Measurements from ENCODE around the gene ZC3H12A. TPM values are rescaled to one million over a fixed set of nuclear protein-coding genes. Genes with fewer than 3 reads are reported as not detected.
"Not testable (repeated sequence)": the region's sequence is repeated elsewhere in the genome, so short reads cannot be mapped to it uniquely, and the experiment has no call there.

The ZC3H12A gene
- total and polyA plus RNA-seq, 10 donors, result 9.7 to 33.1 (median 19.8) TPM

DNA sequence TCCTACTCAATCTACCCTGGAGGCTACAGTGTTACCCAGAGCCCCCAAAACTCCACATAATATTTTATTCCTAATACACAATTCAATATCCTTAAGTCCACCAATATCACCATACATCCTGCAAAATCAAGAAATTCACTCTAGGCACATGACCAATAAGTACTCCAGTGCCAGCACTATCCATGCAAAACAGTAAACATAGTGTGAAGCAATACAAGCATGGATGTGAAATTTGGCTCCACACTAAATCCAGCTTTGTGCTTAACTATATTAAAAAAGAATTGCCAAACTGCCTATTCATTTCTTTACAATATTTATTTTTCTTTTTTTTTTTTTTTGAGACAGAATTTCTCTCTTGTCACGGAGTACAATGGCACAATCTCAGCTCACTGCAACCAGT, 43.2 kb downstream of the ZC3H12A start:
- no peak for DNase-seq
- no peak overlapping the region for H3K4me3 ChIP-seq
- H3K4me1 ChIP-seq, result peaks cover 5 to 26% (median 21%) of the 10 kb centered on the region in 6 donors
- TF ChIP-seq POLR2A (IDR thresholded peaks at IDR 0.05), result no peak
- no peak for TF ChIP-seq POLR2AphosphoS5 (IDR thresholded peaks at IDR 0.05)
- TF ChIP-seq, protein P1, sequence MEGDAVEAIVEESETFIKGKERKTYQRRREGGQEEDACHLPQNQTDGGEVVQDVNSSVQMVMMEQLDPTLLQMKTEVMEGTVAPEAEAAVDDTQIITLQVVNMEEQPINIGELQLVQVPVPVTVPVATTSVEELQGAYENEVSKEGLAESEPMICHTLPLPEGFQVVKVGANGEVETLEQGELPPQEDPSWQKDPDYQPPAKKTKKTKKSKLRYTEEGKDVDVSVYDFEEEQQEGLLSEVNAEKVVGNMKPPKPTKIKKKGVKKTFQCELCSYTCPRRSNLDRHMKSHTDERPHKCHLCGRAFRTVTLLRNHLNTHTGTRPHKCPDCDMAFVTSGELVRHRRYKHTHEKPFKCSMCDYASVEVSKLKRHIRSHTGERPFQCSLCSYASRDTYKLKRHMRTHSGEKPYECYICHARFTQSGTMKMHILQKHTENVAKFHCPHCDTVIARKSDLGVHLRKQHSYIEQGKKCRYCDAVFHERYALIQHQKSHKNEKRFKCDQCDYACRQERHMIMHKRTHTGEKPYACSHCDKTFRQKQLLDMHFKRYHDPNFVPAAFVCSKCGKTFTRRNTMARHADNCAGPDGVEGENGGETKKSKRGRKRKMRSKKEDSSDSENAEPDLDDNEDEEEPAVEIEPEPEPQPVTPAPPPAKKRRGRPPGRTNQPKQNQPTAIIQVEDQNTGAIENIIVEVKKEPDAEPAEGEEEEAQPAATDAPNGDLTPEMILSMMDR (IDR thresholded peaks at IDR 0.05 in 8 of 11, conservative IDR thresholded peaks at IDR 0.05 in 3 of 11), result no peak
- H3K36me3 ChIP-seq, result peaks cover 0 to 7% (median 4%) of the 10 kb centered on the region in 6 donors
- intact Hi-C loops (cut with DNase I; ENCODE audit: low total_unique reads), result no loop called here
- WGBS, 5 donors, result 85 to 96% (median 90%) methylated on average over 1 of the region's 1 CpG
- H3K9me3 ChIP-seq, result no peaks in the 10 kb centered on the region
- no peaks in the 10 kb centered on the region for H3K27me3 ChIP-seq (replicated peaks in 1 of 7)
- no peak overlapping the region for H3K27ac ChIP-seq

DNA sequence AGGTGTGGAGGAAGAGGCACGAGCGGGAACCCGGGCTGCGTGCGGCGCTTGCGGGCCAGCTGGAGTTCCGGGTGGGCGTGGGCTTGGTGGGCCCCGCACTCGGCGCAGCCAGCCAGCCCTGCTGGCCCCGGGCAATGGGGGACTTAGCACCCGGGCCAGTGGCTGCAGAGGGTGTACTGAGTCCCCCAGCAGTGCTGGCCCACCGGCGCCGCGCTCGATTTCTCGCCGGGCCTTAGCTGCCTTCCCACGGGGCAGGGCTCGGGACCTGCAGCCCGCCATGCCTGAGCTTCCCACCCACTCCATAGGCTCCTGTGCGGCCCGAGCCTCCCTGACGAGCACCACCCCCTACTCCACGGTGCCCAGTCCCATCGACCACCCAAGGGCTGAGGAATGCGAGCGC, 43.9 kb downstream of the ZC3H12A start:
- WGBS, 5 donors, result 93 to 97% (median 95%) methylated on average over 13 to 30 of the region's 31 CpGs; no CpG with 5 or more reads in 1 of the 5 donors
- DNase-seq; H3K4me3 ChIP-seq; intact Hi-C loops (cut with DNase I; ENCODE audit: low total_unique reads); H3K9me3 ChIP-seq; H3K27ac ChIP-seq; H3K27me3 ChIP-seq (replicated peaks in 1 of 7); H3K36me3 ChIP-seq: not testable (repeated sequence)
- H3K4me1 ChIP-seq, result peaks cover 4 to 19% (median 14%) of the 10 kb centered on the region in 6 donors

- intact Hi-C loops (cut with DNase I; ENCODE audit: low total_unique reads); H3K27me3 ChIP-seq (replicated peaks in 1 of 7); H3K9me3 ChIP-seq; DNase-seq; H3K36me3 ChIP-seq: not testable (repeated sequence)
- Histone ChIP-seq H3K4me3 (peak overlapping the region in 4 of 8 donors; percentile 2 to 58 (median 16)), H3K4me1 (peaks cover 0 to 12% (median 7%) of the 10 kb centered on the region in 6 donors), H3K27ac (peak overlapping the region in 3 of 8 donors; percentile 30 to 43 (median 43))
- TF ChIP-seq POLR2AphosphoS5 (IDR thresholded peaks at IDR 0.05), result peak in 2 of 3 donors; percentile 46 to 69
- 67 to 79% (median 75%) methylated on average over 15 of the region's 15 CpGs for WGBS, 5 donors
Measured at GRCh38 chr1:37518929-37519328, 44.5 kb downstream of the ZC3H12A start.

DNA sequence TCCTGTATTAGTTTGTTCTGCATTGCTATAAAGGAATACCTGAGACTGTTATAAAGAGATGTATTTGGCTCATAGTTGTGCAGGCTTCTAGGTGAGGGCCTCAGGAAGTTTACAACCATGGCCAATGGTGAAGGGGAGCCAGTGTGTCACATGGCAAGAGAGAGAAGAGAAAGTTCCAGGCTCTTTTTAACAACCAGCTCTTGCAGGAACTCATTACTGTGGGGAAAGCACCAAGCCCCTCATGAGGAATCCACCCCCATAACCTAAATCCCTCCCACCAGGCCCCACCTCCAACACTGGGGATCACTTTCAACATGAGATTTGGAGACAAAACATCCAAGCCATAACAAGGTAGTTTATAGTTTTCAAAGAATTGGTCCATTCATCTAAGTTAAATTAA, 45.2 kb downstream of the ZC3H12A start:
- H3K36me3 ChIP-seq, result no peaks in the 10 kb centered on the region
- H3K4me3 ChIP-seq, result peak overlapping the region in 4 of 8 donors; percentile 2 to 58 (median 16)
- intact Hi-C loops (cut with DNase I; ENCODE audit: low total_unique reads), result no loop called here
- no peaks in the 10 kb centered on the region for H3K9me3 ChIP-seq
- H3K27me3 ChIP-seq (replicated peaks in 1 of 7), result no peaks in the 10 kb centered on the region
- H3K27ac ChIP-seq, result no peak overlapping the region
- TF ChIP-seq, protein P1 (IDR thresholded peaks at IDR 0.05 in 8 of 11, conservative IDR thresholded peaks at IDR 0.05 in 3 of 11), result no peak
- TF ChIP-seq POLR2AphosphoS5 (IDR thresholded peaks at IDR 0.05), result no peak
- no peak for TF ChIP-seq POLR2A (IDR thresholded peaks at IDR 0.05)
- H3K4me1 ChIP-seq, result peaks cover 0 to 10% (median 7%) of the 10 kb centered on the region in 6 donors
- no peak for DNase-seq

DNA sequence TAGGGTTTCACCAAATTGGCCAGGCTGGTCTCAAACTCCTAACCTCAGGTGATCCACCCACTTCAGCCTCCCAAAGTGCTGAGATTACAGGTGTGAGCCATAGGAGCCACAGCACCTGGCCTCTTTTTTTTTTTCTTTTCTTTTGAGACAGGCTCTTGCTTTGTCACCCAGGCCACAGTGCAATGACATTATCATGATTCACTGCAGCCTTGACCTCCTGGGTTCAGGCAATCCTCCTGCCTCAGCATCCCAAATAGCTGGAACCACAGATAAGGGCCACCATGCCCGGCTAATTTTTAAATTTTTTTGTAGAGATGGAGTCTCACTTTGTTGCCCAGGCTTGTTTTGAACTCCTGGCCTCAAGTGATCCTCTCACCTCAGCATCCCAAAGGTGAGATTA, 55.5 kb downstream of the ZC3H12A start:
- H3K9me3 ChIP-seq; H3K4me1 ChIP-seq; intact Hi-C loops (cut with DNase I; ENCODE audit: low total_unique reads); H3K27ac ChIP-seq; H3K4me3 ChIP-seq; DNase-seq; H3K27me3 ChIP-seq (replicated peaks in 1 of 7): not testable (repeated sequence)
- peaks cover 0 to 18% (median 0%) of the 10 kb centered on the region in 6 donors for H3K36me3 ChIP-seq
- 72 to 88% (median 82%) methylated on average over 1 of the region's 1 CpG for WGBS, 5 donors

- intact Hi-C loops (cut with DNase I; ENCODE audit: low total_unique reads); H3K27me3 ChIP-seq (replicated peaks in 1 of 7); H3K4me1 ChIP-seq; H3K27ac ChIP-seq; DNase-seq; H3K9me3 ChIP-seq; H3K4me3 ChIP-seq: not testable (repeated sequence)
- WGBS, 5 donors, result 89 to 100% (median 95%) methylated on average over 4 of the region's 4 CpGs
- peaks cover 0 to 44% (median 21%) of the 10 kb centered on the region in 6 donors for H3K36me3 ChIP-seq
Measured at GRCh38 chr1:37532418-37533156, 58.2 kb downstream of the ZC3H12A start.
